Activated CD8-positive, alpha-beta memory T cell treated with anti-CD3 and anti-CD28 coated beads, Interleukin-2, amount 50 U/mL, for 24 hours (primary cell): ENCODE results near the gene BACE2.

Source experiments
- DNase-seq: peaks from one replicate; pipeline ENCODE4 v3.0.0-alpha.2; 2020; ENCODE audit errors: extremely low read depth

BACE2 gene

DNA sequence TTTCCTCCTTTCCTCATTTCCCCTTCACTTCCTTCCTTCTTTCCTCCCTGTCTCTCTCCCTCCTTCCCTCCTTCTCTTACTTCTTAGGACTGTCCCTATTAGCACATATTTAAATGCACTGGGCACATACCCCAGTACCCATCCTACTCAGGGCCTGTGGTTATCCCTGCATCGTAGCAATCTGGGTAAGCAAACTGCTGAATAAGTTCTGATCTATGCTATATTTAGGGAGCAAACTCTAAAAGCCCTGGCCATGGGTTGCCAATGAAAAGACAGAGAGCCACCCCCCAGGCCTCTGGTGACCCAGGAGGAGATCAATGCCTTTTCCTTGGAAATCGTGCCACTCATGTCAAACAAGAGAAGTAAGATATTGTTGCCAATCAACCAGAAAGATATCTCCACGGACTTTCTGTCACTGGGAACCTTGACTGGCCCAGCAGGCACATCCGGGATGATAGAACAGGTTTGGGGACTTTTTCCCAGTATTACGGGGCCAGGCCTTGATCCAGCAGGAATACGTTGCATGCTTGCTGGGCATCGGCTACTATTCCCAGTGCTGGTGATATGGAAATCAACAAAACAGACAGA is 154.0 kb downstream of the BACE2 start:
- no peak for DNase-seq

DNA sequence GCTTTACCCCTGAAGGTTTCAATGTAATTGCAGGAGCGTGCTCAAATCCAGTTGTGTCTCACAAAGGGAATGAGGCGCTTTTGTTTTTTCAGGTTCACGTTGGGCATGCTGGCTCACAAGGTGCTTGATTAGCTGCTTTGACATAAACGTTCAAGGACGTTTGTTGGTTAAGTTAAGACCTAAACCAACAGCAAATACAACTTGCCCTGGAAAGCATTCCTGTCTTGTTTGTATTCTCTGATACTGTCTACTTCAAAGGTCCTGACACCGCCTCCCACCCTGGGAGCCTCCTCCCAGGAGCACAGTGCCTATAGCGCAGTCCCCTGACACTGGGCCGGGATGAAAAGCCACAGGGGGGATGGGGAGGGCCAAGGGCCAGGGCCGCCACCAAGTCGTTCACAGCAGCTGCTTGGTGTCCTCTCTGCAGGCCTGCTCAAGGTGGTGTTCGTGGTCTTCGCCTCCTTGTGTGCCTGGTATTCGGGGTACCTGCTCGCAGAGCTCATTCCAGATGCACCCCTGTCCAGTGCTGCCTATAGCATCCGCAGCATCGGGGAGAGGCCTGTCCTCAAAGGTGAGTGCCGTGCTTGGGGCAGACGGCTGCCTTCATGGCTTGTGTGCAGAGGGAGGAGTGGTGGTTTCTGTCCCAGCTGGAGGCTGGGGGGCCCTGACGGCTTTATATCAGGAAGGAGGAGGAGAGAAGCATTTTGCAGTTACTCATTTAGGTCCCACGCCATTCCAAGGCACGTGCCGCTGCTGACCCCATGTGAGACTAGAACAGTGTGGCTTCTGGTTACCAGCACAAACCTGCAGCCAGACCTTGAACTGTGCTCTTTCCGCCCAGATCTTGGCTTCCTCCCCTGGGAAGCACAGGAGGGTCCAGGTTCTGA is 154.8 kb downstream of the BACE2 start:
- DNase-seq, result no peak

DNA sequence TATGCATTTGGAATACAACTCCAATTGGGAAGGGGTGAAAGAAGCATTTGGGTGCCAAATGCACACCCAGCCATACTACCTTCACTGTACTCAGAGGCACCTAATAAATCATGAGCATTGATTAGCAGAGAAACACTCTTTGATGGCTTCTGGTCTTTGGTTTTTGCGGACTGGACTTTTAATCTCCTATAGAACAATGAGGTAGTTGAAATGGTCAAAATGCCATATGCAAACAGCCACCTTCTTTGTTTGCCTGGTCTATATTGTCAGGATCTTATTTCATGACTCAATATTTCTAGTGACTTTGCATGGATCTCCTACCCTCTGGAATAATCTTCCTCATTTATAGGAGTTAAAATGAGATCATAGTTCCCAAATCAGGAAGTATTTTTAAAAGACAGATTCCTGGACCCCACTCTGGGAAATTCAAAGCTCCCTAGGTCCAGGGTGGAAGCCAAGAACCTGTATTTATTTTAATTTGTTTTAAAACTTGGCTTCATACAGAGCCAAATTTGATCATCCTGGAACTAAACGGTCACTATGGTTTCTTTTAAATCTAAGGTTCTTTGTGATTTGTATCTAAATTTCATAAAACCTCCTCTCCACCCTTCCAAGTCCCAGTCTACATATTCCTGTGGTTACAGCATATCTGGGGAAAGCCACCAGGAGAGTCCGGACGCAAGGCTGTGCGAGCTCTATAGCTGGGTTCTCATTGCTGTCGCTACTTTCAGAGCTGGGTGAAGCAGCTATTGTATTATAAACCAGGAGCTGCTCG is 157.4 kb downstream of the BACE2 start:
- DNase-seq, result no peak

DNA sequence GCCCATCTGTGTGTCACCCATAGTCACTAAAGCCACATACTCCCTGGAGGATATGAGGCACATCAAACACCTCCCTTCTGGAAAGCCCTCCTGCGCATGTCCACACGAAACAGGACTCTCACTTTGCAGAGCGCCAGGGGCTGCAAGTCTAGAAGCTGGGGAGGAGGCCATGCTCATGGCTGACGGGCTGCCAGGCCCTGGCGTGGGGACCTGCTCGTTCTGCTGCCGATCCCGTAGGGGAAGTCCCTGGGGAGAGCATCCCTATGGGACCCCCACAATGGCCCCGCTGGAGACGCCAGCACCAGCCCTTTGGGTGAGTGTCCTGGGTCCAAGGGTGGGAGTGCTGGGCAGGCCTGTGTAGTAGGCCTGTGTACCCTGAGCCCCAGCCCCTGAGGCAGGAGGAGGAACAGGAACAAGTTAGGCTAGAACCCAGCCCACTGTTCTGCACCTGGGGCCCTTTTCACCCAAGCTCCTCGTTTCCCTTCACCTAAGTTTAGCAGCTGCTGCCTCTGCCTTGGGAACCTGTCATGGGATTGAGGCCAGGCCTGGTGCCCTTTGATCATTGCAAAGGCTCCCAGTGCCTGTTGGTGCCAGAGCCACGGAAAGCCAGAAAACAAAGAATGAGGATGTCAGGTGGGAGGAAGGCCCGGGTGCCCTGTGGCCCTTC is 158.6 kb downstream of the BACE2 start:
- DNase-seq, result no peak

DNA sequence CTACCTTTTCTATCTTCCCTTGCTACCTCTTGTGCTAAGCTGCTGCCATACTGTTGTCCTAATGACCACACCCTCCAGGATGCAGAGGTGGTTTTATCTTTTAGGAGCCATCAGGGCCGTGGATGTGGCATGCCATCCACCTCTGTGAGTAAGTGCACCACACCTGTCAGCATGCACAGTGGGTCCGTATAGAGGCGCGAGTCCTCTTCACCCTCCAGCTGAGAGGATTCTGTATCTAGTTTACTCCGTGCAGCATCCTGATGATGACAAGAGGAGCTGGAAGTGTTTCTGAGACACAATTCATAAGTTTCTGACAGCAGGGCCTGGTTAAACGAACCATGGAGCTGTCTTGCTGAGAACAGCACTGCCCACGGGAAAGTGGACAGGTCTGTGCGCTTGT is 159.8 kb downstream of the BACE2 start:
- DNase-seq, result no peak

DNA sequence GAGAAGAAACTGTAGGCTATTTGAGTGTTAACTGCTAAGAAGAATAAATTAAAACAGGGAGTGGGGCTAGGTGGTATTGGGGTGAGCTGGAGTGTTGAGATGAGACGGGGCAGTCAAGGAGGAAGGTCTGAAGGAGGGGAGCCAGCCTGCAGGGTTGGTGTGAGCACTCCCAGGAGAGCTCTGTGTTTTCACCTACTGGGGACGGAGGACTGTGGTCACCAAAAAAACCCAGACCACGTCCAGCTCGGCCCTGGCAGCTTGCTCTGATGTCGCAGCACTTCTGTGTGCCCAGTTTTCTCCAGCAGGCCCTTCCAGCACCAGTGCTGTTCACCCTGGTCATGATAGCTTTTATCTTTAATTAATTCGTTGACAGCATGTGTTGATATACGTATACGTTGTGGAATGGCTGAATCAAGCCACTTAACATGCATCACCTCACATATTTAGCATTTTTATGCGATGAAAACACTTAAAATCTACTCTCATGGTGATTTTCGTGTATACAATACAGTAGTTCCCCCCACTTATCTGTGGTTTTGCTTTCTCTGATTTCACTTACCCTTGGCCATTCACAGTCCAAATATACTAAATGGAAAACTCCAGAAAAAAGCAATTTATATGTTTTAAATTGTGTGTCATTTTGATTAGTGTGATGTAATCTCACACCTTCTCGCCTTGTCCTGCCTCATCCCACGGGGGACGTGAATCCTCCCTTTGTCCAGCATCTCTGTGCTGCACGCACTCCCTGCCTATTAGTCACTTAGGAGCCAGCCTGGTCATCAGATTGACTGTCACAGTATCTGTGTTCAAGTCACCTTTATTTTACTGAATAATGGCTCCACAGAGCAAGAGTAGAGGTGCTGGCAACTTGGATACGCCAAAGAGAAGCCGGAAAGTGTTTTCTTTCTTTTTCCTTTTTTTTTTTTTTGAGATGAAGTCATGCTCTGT is 161.0 kb downstream of the BACE2 start:
- DNase-seq, result no peak
